Neural progenitor cell (in vitro differentiated cells): Measurements from ENCODE around the gene ECM1. TPM values are rescaled to one million over a fixed set of nuclear protein-coding genes. Genes with fewer than 3 reads are reported as not detected.

Source experiments
- DNase-seq: peaks from one replicate; pipeline ENCODE4 v3.0.0-alpha.2; 2016; ENCODE audit warnings: low spot score
- H2AFZ ChIP-seq: fragments of 200-600 bp; sonication (generic); replicated peaks from 2 replicates; pipeline ENCODE4 v1.6.1; 2016; ENCODE audit warnings: antibody characterized with exemption
- H3F3A ChIP-seq: fragments of 200-600 bp; sonication (generic); 2 replicates; pipeline ENCODE4 v1.6.1; 2016; ENCODE audit warnings: antibody characterized with exemption, low read depth
- H3K27ac ChIP-seq: fragments of 200-600 bp; sonication (generic); 2 replicates; pipeline ENCODE4 v1.5.1; 2016; ENCODE audit warnings: mild to moderate bottlenecking
- H3K27me3 ChIP-seq: fragments of 200-600 bp; sonication (generic); 2 replicates; pipeline ENCODE4 v1.6.1; 2016; ENCODE audit warnings: mild to moderate bottlenecking, moderate library complexity
- H3K36me3 ChIP-seq: fragments of 200-600 bp; sonication (generic); 2 replicates; pipeline ENCODE4 v1.5.1; 2016
- H3K4me1 ChIP-seq: fragments of 200-600 bp; sonication (generic); 2 replicates; pipeline ENCODE4 v1.6.1; 2016; ENCODE audit warnings: mixed run types
- H3K4me2 ChIP-seq: fragments of 200-600 bp; sonication (generic); 2 replicates; pipeline ENCODE4 v1.6.1; 2016
- H3K4me3 ChIP-seq: fragments of 200-600 bp; sonication (generic); 2 replicates; pipeline ENCODE4 v1.5.1; 2016
- H3K79me2 ChIP-seq: fragments of 200-600 bp; sonication (generic); 2 replicates; pipeline ENCODE4 v1.6.1; 2016; ENCODE audit warnings: low read depth
- H3K9ac ChIP-seq: fragments of 200-600 bp; sonication (generic); 2 replicates; pipeline ENCODE4 v1.6.1; 2016
- H3K9me3 ChIP-seq: fragments of 200-600 bp; sonication (generic); 2 replicates; pipeline ENCODE4 v1.5.1; 2016; ENCODE audit warnings: low read depth
- H4K20me1 ChIP-seq: fragments of 200-600 bp; sonication (generic); 2 replicates; pipeline ENCODE4 v1.6.1; 2016; ENCODE audit warnings: low read depth
- H3K27ac Mint-ChIP-seq: 3 replicates; pipeline ENCODE4 v1.8.0; 2021; ENCODE audit warnings: mixed read lengths
- H3K27me3 Mint-ChIP-seq: 2 replicates; pipeline ENCODE4 v1.8.0; 2022; ENCODE audit warnings: low read depth, mild to moderate bottlenecking, inconsistent platforms, moderate library complexity, mixed read lengths; ENCODE audit not compliant: insufficient read depth
- H3K36me3 Mint-ChIP-seq: 3 replicates; pipeline ENCODE4 v1.8.0; 2021; ENCODE audit warnings: mixed read lengths
- H3K4me1 Mint-ChIP-seq: 3 replicates; pipeline ENCODE4 v1.8.0; 2021; ENCODE audit warnings: mixed read lengths
- H3K4me3 Mint-ChIP-seq: 3 replicates; pipeline ENCODE4 v1.8.0; 2021; ENCODE audit warnings: mild to moderate bottlenecking, moderate library complexity, mixed read lengths
- H3K9me3 Mint-ChIP-seq: 3 replicates; pipeline ENCODE4 v1.8.0; 2020; ENCODE audit warnings: mixed read lengths
- EZH2 ChIP-seq: fragments of 200-600 bp; sonication (generic); IDR thresholded peaks from 2 replicates; pipeline ENCODE4 v1.6.1; 2017; ENCODE audit warnings: antibody characterized with exemption, mild to moderate bottlenecking, moderate library complexity
- EZH2phosphoT487 ChIP-seq: fragments of 200-600 bp; sonication (generic); IDR thresholded peaks from 2 replicates; pipeline ENCODE4 v1.6.1; 2017; ENCODE audit warnings: antibody characterized with exemption
- total RNA-seq: library from RNA; depleted of rRNA; stranded (reverse); fragments of >200 nt; gene quantifications from 2 replicates; pipeline ENCODE4 v1.2.3, GENCODE V29; 2015; ENCODE audit warnings: low replicate concordance
- TF ChIP-seq, protein P1 (sequence below): fragments of 200-600 bp; sonication (generic); IDR thresholded peaks from 2 replicates; pipeline ENCODE4 v1.5.1; 2017; ENCODE audit warnings: antibody characterized with exemption, mild to moderate bottlenecking

The ECM1 gene
- total RNA-seq, 1 donor from 2014 or later = 0.30 TPM

DNA sequence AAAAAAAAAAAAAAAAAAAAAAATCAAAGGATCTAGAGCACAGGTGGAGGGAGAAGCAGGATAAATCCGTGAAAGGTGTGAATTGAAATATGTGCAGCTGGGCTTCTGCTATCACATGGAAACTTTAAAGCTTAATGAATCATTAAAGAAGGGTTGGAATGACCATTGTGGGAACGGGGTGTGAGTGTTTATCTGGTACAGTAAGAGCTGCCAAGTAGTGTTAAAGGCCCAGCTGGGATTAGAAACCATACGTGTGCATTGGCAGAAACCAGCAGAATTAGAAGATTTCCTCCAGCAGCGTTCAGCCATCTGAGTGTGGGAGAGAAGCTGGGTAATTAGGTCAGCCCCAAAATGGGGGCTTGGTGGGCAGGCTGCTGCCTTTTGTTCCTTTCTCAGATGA, 21.1 kb downstream of the ECM1 start:
- H3K4me1 Mint-ChIP-seq = peaks cover 11% of the 10 kb centered on the region
- H3F3A ChIP-seq = peaks cover 8% of the 10 kb centered on the region
- H3K79me2 ChIP-seq = no peaks in the 10 kb centered on the region
- TF ChIP-seq EZH2 (no peak), EZH2phosphoT487 (no peak)
- TF ChIP-seq, protein P1, sequence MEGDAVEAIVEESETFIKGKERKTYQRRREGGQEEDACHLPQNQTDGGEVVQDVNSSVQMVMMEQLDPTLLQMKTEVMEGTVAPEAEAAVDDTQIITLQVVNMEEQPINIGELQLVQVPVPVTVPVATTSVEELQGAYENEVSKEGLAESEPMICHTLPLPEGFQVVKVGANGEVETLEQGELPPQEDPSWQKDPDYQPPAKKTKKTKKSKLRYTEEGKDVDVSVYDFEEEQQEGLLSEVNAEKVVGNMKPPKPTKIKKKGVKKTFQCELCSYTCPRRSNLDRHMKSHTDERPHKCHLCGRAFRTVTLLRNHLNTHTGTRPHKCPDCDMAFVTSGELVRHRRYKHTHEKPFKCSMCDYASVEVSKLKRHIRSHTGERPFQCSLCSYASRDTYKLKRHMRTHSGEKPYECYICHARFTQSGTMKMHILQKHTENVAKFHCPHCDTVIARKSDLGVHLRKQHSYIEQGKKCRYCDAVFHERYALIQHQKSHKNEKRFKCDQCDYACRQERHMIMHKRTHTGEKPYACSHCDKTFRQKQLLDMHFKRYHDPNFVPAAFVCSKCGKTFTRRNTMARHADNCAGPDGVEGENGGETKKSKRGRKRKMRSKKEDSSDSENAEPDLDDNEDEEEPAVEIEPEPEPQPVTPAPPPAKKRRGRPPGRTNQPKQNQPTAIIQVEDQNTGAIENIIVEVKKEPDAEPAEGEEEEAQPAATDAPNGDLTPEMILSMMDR = no peak
- no peak overlapping the region for H3K4me2 ChIP-seq
- H3K36me3 ChIP-seq = no peaks in the 10 kb centered on the region
- H3K4me3 ChIP-seq = no peak overlapping the region
- no peaks in the 10 kb centered on the region for H4K20me1 ChIP-seq
- no peaks in the 10 kb centered on the region for H3K36me3 Mint-ChIP-seq
- H3K9me3 ChIP-seq = no peaks in the 10 kb centered on the region
- DNase-seq = no peak
- H3K27me3 Mint-ChIP-seq = peaks cover 4% of the 10 kb centered on the region
- H3K27ac ChIP-seq = no peak overlapping the region
- no peak overlapping the region for H3K4me3 Mint-ChIP-seq
- H3K27me3 ChIP-seq = no peaks in the 10 kb centered on the region
- H3K4me1 ChIP-seq = peaks cover 4% of the 10 kb centered on the region
- no peaks in the 10 kb centered on the region for H3K9me3 Mint-ChIP-seq
- no peak overlapping the region for H3K9ac ChIP-seq
- peak overlapping the region; percentile 63 for H3K27ac Mint-ChIP-seq
- H2AFZ ChIP-seq = no peak overlapping the region

DNA sequence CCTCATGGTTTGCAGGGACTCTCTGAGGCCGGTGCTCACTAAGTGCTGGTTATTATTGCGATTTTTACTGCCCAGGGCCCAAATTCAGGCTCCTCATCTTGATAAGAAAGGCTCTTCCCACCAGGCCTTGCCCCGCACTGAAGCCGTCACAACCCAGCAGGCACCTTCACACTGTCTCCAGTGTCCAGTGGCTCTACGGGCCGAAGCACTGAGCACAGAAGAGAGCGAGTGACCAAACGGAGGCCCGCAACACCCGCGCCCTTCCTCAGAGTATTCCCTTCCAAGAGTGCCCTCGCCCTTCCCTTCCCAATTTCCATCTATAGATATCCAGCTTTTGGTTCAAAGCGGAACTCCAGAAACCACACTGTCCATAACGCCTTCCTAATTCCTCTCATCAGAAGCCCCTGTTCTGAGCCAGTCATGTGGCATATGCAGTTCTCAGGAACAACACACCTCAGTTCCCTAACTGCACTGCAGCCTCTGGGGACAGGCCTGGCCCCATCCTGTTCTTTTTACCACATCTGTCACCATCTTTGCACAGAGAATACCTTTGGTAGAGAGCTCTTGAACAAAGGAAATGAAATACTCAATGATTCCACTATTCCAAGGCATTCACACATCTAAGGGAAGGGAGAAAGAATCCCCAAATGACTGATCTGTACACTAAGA, 22.7 kb downstream of the ECM1 start:
- H3K36me3 Mint-ChIP-seq = no peaks in the 10 kb centered on the region
- H3K4me3 Mint-ChIP-seq = no peak overlapping the region
- H3K27ac Mint-ChIP-seq = peak overlapping the region; percentile 0
- Histone ChIP-seq H3K4me1 (peaks cover 4% of the 10 kb centered on the region), H3F3A (peaks cover 8% of the 10 kb centered on the region), H3K79me2 (no peaks in the 10 kb centered on the region), H3K4me3 (no peak overlapping the region), H3K36me3 (no peaks in the 10 kb centered on the region), H3K9me3 (no peaks in the 10 kb centered on the region), H3K4me2 (no peak overlapping the region), H4K20me1 (no peaks in the 10 kb centered on the region), H3K9ac (no peak overlapping the region), H2AFZ (peak overlapping the region; percentile 35), H3K27me3 (no peaks in the 10 kb centered on the region), H3K27ac (no peak overlapping the region)
- H3K27me3 Mint-ChIP-seq = peaks cover 4% of the 10 kb centered on the region
- TF ChIP-seq, protein P1 = no peak
- TF ChIP-seq EZH2 = no peak
- TF ChIP-seq EZH2phosphoT487 = no peak
- no peak for DNase-seq
- H3K9me3 Mint-ChIP-seq = no peaks in the 10 kb centered on the region
- peaks cover 11% of the 10 kb centered on the region for H3K4me1 Mint-ChIP-seq

DNA sequence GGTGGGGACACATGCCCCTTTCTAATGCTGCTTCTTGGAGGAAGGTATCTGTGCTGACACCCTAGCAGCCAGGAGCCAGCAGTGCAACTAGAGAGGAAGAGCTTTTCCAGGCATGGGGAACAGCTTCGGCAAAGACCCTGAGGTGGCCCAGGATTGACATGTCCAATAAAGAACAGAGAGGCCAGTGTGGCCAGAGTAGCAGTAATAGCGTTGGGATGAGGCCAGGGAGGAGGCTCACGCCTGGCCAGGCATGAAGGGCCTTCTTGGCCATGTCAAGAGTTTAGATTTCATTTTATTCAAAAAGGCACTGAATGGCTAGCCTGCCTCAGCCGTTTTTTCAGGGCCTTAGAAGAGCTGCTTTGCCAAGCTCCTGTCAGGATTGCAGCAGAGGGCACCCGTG, 25.0 kb downstream of the ECM1 start:
- Histone ChIP-seq H3K79me2 (no peaks in the 10 kb centered on the region), H3K4me2 (no peak overlapping the region), H3K9ac (no peak overlapping the region), H3K4me3 (no peak overlapping the region), H3K27ac (no peak overlapping the region), H4K20me1 (no peaks in the 10 kb centered on the region), H2AFZ (peak overlapping the region; percentile 53), H3F3A (peaks cover 8% of the 10 kb centered on the region), H3K9me3 (no peaks in the 10 kb centered on the region), H3K36me3 (no peaks in the 10 kb centered on the region), H3K4me1 (peaks cover 4% of the 10 kb centered on the region), H3K27me3 (no peaks in the 10 kb centered on the region)
- peaks cover 4% of the 10 kb centered on the region for H3K27me3 Mint-ChIP-seq
- H3K4me3 Mint-ChIP-seq = no peak overlapping the region
- H3K27ac Mint-ChIP-seq = peak overlapping the region; percentile 8
- DNase-seq = no peak
- no peaks in the 10 kb centered on the region for H3K36me3 Mint-ChIP-seq
- peaks cover 11% of the 10 kb centered on the region for H3K4me1 Mint-ChIP-seq
- TF ChIP-seq EZH2phosphoT487 (no peak), EZH2 (no peak)
- TF ChIP-seq, protein P1 = no peak
- no peaks in the 10 kb centered on the region for H3K9me3 Mint-ChIP-seq
